Testis (tissue), 2 donors: ENCODE results near the gene LARGE1.

Source experiments
- CTCF ChIP-seq, 3 experiments: fragments of 450-650 bp in 2 of 3; fragments of 200-600 bp in 1 of 3; sonication (generic) in 1 of 3; IDR thresholded peaks; one replicate each; pipeline ENCODE4 v1.5.1; 2016 to 2019; ENCODE audit warnings: antibody characterized with exemption in 3 of 3, mild to moderate bottlenecking in 2 of 3, moderate library complexity in 1 of 3
- POLR2A ChIP-seq: fragments of 450-650 bp; IDR thresholded peaks from one replicate; pipeline ENCODE4 v1.6.1; 2017; ENCODE audit warnings: antibody characterized with exemption, mild to moderate bottlenecking, moderate library complexity

GRCh38 chr22:33631777-33632176 is 288.5 kb downstream of the LARGE1 start:
- TF ChIP-seq CTCF (IDR thresholded peaks at IDR 0.05), result no peak
- no peak for TF ChIP-seq POLR2A
